GM21390 (cell line): ENCODE measurements around the gene VWA1.
"Not testable (repeated sequence)": the region's sequence is repeated elsewhere in the genome, so short reads cannot be mapped to it uniquely, and the experiment has no call there.

Experiments used
- ATAC-seq: cut with Tn5 transposase; IDR thresholded peaks from one replicate; pipeline ENCODE4 v1.9.1; 2021; ENCODE audit not compliant: unreplicated experiment

Gene VWA1

GRCh38 chr1:1482856-1483255 is 47.4 kb downstream of the VWA1 start:
- no peak for ATAC-seq

DNA sequence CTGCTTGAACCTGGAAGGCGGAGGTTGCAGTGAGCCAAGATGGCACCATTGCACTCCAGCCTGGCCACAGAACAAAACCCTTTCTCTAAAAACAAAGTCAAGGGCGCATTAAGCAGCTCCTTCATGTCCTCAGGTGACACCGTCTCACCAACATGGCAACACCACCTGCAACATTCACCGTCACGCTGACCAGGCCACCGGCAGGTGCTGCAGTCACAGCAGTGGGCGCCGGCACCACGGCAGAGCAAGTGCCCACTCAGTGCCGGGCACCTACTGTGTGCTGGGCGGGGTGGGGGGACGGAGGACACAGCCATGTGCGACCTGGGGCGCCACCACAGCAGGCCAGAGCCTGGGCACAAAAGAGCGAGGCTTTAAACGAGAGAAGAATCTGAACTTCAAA is 48.2 kb downstream of the VWA1 start:
- ATAC-seq, result no peak

DNA sequence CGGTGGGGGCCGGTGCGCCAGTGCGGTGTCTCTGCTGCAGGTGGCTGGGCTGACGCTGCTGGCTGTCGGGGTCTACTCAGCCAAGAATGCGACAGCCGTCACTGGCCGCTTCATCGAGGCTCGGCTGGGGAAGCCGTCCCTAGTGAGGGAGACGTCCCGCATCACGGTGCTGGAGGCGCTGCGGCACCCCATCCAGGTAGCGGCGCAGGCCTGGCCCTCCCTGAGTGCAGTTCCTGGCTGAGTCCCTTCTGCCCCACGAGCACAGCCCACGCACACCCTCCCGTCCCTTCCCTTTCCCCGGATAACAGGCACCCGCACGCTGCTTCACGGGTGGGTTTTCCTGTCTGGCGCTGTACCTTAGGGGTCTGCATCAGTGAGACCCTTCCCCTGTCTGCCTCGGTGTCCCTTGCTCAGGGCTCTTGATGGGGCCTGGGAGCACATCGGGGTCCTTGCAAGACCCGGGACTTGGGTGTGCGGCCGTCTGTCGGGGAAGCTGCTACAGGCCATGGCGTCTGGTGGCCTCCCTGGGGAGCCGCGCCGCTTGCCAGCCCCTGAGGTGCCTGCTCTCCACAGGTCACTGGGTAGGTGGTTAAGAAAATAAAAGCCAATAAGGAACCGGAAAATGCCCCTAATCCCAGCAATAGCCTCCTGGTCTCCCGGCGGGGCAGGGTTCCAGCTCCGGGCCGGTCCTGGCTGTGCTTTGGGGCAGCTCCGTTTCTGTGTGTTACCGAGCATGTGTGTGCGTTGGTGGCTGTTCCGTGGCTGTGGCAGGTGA is 49.7 kb downstream of the VWA1 start:
- not testable (repeated sequence) for ATAC-seq

DNA sequence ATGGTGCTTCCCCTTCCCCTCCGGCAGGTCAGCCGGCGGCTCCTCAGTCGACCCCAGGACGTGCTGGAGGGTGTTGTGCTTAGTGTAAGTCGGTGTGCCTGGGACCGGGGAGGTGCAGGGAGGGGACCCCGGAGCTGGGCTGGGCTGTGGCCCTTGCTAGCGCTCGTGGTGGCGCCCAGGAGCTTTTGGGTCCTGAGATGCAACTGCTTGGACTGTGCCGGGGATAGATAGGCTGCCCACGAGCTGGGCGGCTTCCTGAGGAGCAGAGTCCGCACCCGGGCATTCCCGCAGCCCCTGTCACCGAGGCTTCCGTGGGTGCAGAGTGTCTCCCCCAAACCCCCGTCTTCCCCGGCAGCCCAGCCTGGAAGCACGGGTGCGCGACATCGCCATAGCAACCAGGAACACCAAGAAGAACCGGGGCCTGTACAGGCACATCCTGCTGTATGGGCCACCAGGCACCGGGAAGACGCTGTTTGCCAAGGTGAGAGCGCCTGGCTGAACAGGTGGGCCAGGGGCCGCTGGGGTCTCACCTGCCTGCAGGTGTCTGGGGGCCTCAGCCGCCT is 50.3 kb downstream of the VWA1 start:
- ATAC-seq, result not testable (repeated sequence)

DNA sequence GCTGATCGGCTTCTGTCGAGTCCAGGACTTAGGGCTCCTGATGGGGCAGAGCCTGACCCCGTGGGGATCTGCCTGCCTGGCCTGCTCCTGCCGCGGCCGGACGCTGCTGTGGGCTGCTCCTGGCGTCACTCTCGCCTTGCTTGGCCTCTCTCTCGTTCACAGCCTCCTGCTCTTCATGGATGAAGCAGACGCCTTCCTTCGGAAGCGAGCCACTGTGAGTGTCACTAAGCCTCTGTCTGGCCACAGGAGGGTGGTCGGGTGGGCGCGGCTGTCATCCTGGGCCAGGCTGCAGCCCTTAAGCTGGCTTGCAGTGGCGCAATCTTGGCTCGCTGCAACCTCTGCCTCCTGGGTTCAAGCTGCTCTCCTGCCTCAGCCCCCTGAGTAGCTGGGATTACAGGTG is 52.2 kb downstream of the VWA1 start:
- ATAC-seq, result no peak

DNA sequence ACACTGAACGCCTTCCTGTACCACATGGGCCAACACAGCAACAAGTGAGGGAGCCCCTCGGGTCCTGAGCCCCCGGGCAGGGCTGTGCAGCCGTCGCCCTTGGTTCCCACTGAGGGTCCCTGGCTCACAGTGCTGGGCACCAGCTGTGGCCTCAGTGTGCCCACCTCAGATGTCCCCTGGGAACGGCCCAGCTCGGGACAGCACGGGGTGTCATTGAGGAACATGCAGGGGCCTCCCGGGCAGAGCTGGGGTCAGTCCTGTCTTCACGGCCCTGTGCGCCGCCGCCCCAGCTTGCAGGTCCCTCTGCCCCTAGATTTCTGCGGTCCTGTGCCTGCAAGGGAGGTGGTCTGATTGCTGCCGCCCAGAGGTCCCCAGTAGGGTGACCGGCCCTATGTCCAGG is 53.7 kb downstream of the VWA1 start:
- no peak for ATAC-seq

DNA sequence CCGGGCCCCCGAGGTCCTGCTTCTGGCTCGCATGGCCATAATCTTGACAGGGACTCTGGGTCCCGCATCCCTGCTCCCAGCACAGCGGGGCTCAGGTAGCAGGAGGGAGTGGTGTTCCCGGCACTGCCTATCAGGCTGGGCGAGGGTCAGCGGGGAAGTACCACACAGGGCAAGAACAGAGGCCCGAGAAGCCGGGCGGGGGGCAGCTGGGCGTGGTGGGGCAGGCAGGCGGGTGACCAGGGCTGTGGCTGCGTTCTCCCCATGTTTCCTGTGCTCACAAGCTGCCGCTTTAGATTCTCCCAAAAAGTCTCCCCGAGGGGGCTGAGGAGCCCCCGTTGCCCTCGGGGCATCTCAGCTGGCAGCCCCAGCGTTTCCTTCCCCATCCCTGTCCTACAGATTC is 54.4 kb downstream of the VWA1 start:
- no peak for ATAC-seq

DNA sequence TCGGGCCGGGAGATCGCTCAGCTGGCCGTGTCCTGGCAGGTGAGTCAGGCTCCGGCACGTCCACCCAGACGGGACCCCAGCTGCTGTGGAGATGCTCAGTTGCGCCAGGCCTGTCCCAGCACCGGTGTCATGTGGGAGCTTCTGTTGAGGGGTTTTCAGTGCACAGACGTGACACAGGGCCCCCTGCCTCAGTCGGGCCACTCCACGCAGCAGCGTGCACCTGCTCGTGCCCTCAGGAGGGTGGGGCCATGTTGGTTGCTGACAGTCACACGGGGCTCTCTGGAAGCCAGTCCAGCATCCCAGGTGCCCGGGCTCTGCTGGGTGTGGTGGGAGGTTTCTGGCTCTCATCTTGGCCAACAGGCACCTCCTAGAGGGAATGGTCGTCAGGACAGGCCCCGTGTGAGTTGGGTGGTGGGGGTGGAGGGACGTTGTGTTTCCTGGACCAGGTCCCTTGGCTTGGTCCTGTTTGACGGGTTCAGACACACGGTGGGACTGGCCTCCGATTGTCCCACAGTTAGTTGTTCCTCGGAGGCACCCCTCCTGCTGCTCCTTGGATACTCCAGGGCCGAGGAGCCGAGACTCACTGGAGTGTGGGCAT is 55.2 kb downstream of the VWA1 start:
- no peak for ATAC-seq

DNA sequence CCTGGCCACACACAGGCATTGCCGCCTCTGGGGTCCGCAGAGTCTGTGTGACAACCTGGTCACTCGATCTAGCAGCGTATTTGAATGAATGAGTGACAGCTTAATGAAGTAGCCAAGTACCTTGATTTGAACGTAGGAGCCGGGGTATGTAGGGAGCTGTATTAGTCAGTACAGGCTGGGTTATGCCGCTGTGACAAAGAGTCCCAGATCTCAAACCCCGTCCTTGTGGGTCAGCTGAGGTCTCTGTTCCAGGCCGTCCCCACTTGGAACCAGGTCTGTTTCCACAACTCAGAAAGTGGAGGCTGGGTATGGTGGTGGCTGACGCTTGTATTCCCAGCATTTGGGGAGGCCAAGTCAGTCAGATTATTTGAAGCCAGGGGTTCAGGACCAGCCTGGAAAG is 56.1 kb downstream of the VWA1 start:
- no peak for ATAC-seq
